DMS153 (cell line): ENCODE measurements around the gene GATA6.

Experiments
- DNase-seq: peaks from one replicate; lab custom pipeline; 2025; lab: John Stamatoyannopoulos, UW

Gene GATA6

DNA sequence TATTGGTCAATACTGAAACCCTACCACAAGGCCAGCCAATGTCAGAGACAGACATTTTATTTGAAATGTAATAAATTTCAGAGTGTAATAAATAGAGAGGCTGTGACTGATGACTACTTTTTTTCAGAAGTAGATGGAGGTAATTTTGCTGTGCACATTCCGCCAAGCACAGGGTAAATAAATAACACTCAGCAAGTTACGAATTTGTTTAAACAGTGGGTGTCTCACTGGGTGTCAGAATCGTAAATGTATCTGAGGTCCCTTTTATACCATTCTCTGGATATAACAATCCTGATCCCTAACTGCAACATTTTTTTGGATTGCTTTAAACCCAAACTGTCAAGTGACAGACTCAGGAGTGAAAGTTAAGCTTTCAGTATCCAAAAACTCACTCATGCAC, 74.1 kb downstream of the GATA6 start:
- DNase-seq, result no peak

- DNase-seq, result no peak
Measured at GRCh38 chr18:22250026-22250425, 80.6 kb downstream of the GATA6 start.

- DNase-seq, result no peak
Measured at GRCh38 chr18:22250591-22250996, 81.2 kb downstream of the GATA6 start.
